HG02973 (cell line): ENCODE results near the gene ATP11A.

Experiments
- ATAC-seq: cut with Tn5 transposase; IDR thresholded peaks from one replicate; pipeline ENCODE4 v1.9.1; 2021; ENCODE audit warnings: moderate library complexity; ENCODE audit not compliant: unreplicated experiment

ATP11A gene

GRCh38 chr13:112722433-112723263 lies 32.8 kb downstream of the ATP11A start:
- ATAC-seq = no peak

GRCh38 chr13:112723771-112724170 lies 33.9 kb downstream of the ATP11A start:
- ATAC-seq = no peak

- no peak for ATAC-seq
Measured at GRCh38 chr13:112724788-112725345, 35.0 kb downstream of the ATP11A start.

GRCh38 chr13:112725346-112726015 lies 35.6 kb downstream of the ATP11A start:
- ATAC-seq = no peak

- ATAC-seq = no peak
Measured at GRCh38 chr13:112726016-112726767, 36.4 kb downstream of the ATP11A start.

- no peak for ATAC-seq
Measured at GRCh38 chr13:112727581-112727980, 37.7 kb downstream of the ATP11A start.

- ATAC-seq = no peak
Measured at GRCh38 chr13:112728375-112729126, 38.7 kb downstream of the ATP11A start.

GRCh38 chr13:112729408-112729807 lies 39.6 kb downstream of the ATP11A start:
- ATAC-seq = no peak

- ATAC-seq = no peak
Measured at GRCh38 chr13:112730157-112730671, 40.4 kb downstream of the ATP11A start.

GRCh38 chr13:112731667-112732616 lies 42.1 kb downstream of the ATP11A start:
- no peak for ATAC-seq

GRCh38 chr13:112732679-112733078 lies 42.8 kb downstream of the ATP11A start:
- ATAC-seq = no peak

GRCh38 chr13:112733112-112733511 lies 43.3 kb downstream of the ATP11A start:
- ATAC-seq = no peak

GRCh38 chr13:112733661-112734379 lies 44.0 kb downstream of the ATP11A start:
- no peak for ATAC-seq

- ATAC-seq = no peak
Measured at GRCh38 chr13:112734696-112735547, 45.1 kb downstream of the ATP11A start.

GRCh38 chr13:112735791-112736190 lies 46.0 kb downstream of the ATP11A start:
- ATAC-seq = no peak

GRCh38 chr13:112737294-112737693 lies 47.5 kb downstream of the ATP11A start:
- no peak for ATAC-seq

GRCh38 chr13:112738606-112739005 lies 48.8 kb downstream of the ATP11A start:
- ATAC-seq = no peak
